Ascending aorta (tissue), 2 donors: ENCODE data around the gene DUXB. TPM values are rescaled to one million over a fixed set of nuclear protein-coding genes. Genes with fewer than 3 reads are reported as not detected.

Source experiments
- DNase-seq, 2 donors: peaks; one replicate each; pipeline ENCODE4 v3.0.0-alpha.2; 2019; ENCODE audit warnings: low spot score in 2 of 2
- H3K27ac ChIP-seq, 2 donors: fragments of 200-600 bp; sonication (generic); one replicate each; pipeline ENCODE4 v1.5.1; 2016 to 2017; ENCODE audit warnings: mild to moderate bottlenecking in 1 of 2
- H3K27me3 ChIP-seq: fragments of 200-600 bp; sonication (generic); one replicate; pipeline ENCODE4 v1.5.1; 2017
- H3K36me3 ChIP-seq, 2 donors: fragments of 200-600 bp; sonication (generic); one replicate each; pipeline ENCODE4 v1.5.1; 2016
- H3K4me1 ChIP-seq, 2 donors: fragments of 200-600 bp; sonication (generic); one replicate each; pipeline ENCODE4 v1.5.1; 2016 to 2017; ENCODE audit warnings: mild to moderate bottlenecking in 1 of 2
- H3K4me3 ChIP-seq, 2 donors: fragments of 200-600 bp; sonication (generic); one replicate each; pipeline ENCODE4 v1.5.1; 2016 to 2017; ENCODE audit warnings: mild to moderate bottlenecking in 1 of 2
- H3K9me3 ChIP-seq, 2 donors: fragments of 200-600 bp; sonication (generic); one replicate each; pipeline ENCODE4 v1.5.1; 2016
- intact Hi-C: fragments of 100-400 bp; cut with DNase I; formaldehyde crosslinking; loops from one replicate; pipeline ENCODE4 v1.15.1; 2023
- total RNA-seq: library from RNA; depleted of rRNA; stranded (reverse); fragments of >200 nt; gene quantifications from one replicate; pipeline ENCODE4 v1.1.0, GENCODE V29; 2016
- TF ChIP-seq, protein P1 (sequence below), 3 experiments: fragments of 200-600 bp in 2 of 3; fragments of 450-650 bp in 1 of 3; sonication (generic) in 2 of 3; IDR thresholded peaks; one replicate each; pipeline ENCODE4 v1.5.1; 2016 to 2019; ENCODE audit warnings: antibody characterized with exemption in 3 of 3, mild to moderate bottlenecking in 1 of 3, moderate library complexity in 1 of 3

The DUXB gene
- total RNA-seq, 1 donor from 2014 or later = not detected

DNA sequence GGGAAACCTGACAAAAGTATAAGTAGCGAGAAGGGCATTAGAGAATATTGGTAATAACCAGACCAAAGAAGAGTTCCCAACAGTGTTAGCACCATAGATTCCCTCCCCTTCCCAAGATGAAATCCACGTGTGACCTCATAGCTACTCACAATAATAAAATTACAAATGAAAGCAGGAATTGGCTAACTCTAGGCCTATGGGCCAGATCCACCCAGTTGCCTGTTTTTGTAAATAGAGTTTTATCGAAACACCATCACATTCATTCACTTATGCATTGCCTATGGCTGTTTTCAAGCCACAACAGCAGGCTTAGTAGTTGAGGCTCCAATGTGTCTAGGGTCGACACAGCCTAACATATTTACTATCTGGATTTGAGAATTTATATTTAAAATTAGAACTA is 17.2 kb upstream of the DUXB start:
- Histone ChIP-seq H3K36me3 (no peaks in the 10 kb centered on the region), H3K4me3 (no peak overlapping the region), H3K27ac (no peak overlapping the region), H3K27me3 (no peaks in the 10 kb centered on the region), H3K4me1 (no peaks in the 10 kb centered on the region), H3K9me3 (no peaks in the 10 kb centered on the region)
- no peak for DNase-seq
- TF ChIP-seq, protein P1, sequence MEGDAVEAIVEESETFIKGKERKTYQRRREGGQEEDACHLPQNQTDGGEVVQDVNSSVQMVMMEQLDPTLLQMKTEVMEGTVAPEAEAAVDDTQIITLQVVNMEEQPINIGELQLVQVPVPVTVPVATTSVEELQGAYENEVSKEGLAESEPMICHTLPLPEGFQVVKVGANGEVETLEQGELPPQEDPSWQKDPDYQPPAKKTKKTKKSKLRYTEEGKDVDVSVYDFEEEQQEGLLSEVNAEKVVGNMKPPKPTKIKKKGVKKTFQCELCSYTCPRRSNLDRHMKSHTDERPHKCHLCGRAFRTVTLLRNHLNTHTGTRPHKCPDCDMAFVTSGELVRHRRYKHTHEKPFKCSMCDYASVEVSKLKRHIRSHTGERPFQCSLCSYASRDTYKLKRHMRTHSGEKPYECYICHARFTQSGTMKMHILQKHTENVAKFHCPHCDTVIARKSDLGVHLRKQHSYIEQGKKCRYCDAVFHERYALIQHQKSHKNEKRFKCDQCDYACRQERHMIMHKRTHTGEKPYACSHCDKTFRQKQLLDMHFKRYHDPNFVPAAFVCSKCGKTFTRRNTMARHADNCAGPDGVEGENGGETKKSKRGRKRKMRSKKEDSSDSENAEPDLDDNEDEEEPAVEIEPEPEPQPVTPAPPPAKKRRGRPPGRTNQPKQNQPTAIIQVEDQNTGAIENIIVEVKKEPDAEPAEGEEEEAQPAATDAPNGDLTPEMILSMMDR (IDR thresholded peaks at IDR 0.05) = no peak
- intact Hi-C loops = no loop called here

- DNase-seq = no peak
- H3K4me3 ChIP-seq = no peak overlapping the region
- no peaks in the 10 kb centered on the region for H3K36me3 ChIP-seq
- TF ChIP-seq, protein P1 (IDR thresholded peaks at IDR 0.05) = no peak
- intact Hi-C loops = no loop called here
- H3K4me1 ChIP-seq = no peaks in the 10 kb centered on the region
- H3K9me3 ChIP-seq = no peaks in the 10 kb centered on the region
- H3K27ac ChIP-seq = no peak overlapping the region
- H3K27me3 ChIP-seq = no peaks in the 10 kb centered on the region
These were observed 13.4 kb upstream of the DUXB start for GRCh38 chr16:75714661-75715060.

GRCh38 chr16:75710344-75710743 is 9.1 kb upstream of the DUXB start:
- Histone ChIP-seq H3K9me3 (no peaks in the 10 kb centered on the region), H3K27me3 (no peaks in the 10 kb centered on the region), H3K4me1 (no peaks in the 10 kb centered on the region), H3K36me3 (no peaks in the 10 kb centered on the region), H3K4me3 (no peak overlapping the region), H3K27ac (no peak overlapping the region)
- TF ChIP-seq, protein P1 (IDR thresholded peaks at IDR 0.05) = no peak
- no peak for DNase-seq
- intact Hi-C loops = no loop called here

GRCh38 chr16:75703306-75703705 is 2.0 kb upstream of the DUXB start:
- intact Hi-C loops = no loop called here
- H3K4me1 ChIP-seq = no peaks in the 10 kb centered on the region
- no peaks in the 10 kb centered on the region for H3K27me3 ChIP-seq
- no peak overlapping the region for H3K27ac ChIP-seq
- TF ChIP-seq, protein P1 (IDR thresholded peaks at IDR 0.05) = no peak
- no peaks in the 10 kb centered on the region for H3K36me3 ChIP-seq
- H3K9me3 ChIP-seq = no peaks in the 10 kb centered on the region
- H3K4me3 ChIP-seq = no peak overlapping the region
- DNase-seq = no peak

DNA sequence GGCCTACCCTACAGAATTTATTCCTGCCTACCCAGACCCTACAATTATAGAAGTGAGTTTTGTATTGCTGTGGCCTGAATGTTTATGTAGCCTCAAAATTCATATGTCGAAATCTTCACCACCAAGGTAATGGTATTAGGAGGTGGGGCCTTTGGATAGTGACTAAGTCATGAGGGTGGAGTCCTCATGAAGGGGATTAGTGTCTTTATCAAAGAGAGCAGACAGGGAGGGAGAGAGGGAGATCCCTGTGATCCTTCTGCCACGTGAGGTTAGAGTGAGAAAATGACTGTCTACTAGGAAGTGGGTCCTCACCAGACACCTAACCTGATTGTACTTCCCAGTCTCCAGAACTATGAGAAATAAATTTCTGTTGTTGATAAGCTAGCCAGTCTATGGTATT is 981 bp upstream of the DUXB start:
- intact Hi-C loops = no loop called here
- no peaks in the 10 kb centered on the region for H3K36me3 ChIP-seq
- TF ChIP-seq, protein P1 (IDR thresholded peaks at IDR 0.05) = no peak

DNA sequence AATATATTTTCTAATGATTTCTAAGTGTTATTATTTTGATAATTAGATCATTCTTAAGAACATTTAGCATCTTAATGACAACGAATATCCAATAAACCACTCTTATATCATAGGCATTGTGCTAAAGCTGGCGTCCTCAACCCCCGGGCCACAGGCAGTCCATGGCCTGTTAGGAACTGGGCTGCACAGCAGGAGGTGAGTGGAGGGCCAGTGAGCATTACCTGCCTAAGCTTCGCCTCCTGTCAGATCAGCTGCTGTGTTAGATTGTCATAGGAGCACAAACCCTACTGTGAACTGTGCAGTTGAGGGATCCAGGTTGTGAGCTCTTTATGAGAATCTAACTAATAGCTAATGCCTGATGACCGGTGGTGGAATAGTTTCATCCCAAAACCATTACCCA is 3.7 kb downstream of the DUXB start:
- TF ChIP-seq, protein P1 (IDR thresholded peaks at IDR 0.05) = no peak
- no peaks in the 10 kb centered on the region for H3K36me3 ChIP-seq
- no peaks in the 10 kb centered on the region for H3K4me1 ChIP-seq
- H3K27me3 ChIP-seq = no peaks in the 10 kb centered on the region
- H3K4me3 ChIP-seq = no peak overlapping the region
- no peak overlapping the region for H3K27ac ChIP-seq
- no peak for DNase-seq
- intact Hi-C loops = no loop called here
- H3K9me3 ChIP-seq = no peaks in the 10 kb centered on the region

More for the DNA sequence above, 981 bp upstream of the DUXB start:
- H3K27ac ChIP-seq = no peak overlapping the region
- DNase-seq = no peak
- no peak overlapping the region for H3K4me3 ChIP-seq
- no peaks in the 10 kb centered on the region for H3K4me1 ChIP-seq
- H3K27me3 ChIP-seq = no peaks in the 10 kb centered on the region
- H3K9me3 ChIP-seq = no peaks in the 10 kb centered on the region
